Fibroblast of lung (primary cell): Measurements from ENCODE around the gene TRIL.

Experiments
- CTCF ChIP-seq, 2 donors: IDR thresholded peaks in 1 of 2; conservative IDR thresholded peaks in 1 of 2; 1 replicate in 1 of 2; 2 replicates in 1 of 2; pipeline ENCODE4 v1.5.1; 2011 to 2012; ENCODE audit warnings: low read length in 2 of 2, control low read depth in 1 of 2, inconsistent platforms in 1 of 2, low read depth in 1 of 2, mild to moderate bottlenecking in 1 of 2
- EZH2 ChIP-seq: IDR thresholded peaks from 2 replicates; pipeline ENCODE4 v1.5.1; 2012; ENCODE audit warnings: low read length, control low read depth, mild to moderate bottlenecking; ENCODE audit errors: missing control alignments

DNA sequence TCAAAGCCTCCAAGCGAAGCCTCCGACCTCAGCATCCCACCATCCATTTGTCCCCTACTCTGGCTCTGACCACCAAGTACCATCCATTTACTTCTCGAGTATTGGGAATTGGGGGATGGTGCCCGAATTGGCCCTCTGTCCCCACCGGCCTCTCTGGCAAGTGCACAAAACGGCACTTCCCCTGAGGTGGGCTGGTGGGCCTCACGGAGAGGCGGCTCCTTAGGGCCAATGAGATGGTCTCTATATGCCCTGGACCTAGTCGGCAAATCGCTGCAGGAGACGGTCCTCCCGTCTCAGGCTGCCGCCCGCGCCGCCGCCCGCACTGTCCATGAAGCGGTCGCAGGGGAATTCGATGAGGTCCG, 2.8 kb downstream of the TRIL start:
- TF ChIP-seq CTCF (conservative IDR thresholded peaks at IDR 0.05 in 1 of 2, IDR thresholded peaks at IDR 0.05 in 1 of 2; ENCODE audit: low read depth in 1 of 2, low read length in 2 of 2) (no peak), EZH2 (no peak)
